Caco-2 (cell line): ENCODE data around the gene SLC25A29. TPM values are rescaled to one million over a fixed set of nuclear protein-coding genes. Genes with fewer than 3 reads are reported as not detected.

Source experiments
- BruUV-seq: library from RNA; stranded (reverse); fragments of 400-500 nt; replicated peaks from 2 replicates; lab custom pipeline; 2021; lab: Mats Ljungman, UMichigan
- CTCF ChIA-PET: fragments of 300-600 bp; sonication (Branson Sonifier 250); formaldehyde crosslinking; loops from one replicate; lab custom pipeline; 2022; ENCODE audit warnings: antibody characterized with exemption; lab: Charles Lee
- POLR2A ChIA-PET: fragments of 300-600 bp; sonication (Branson Sonifier 250); formaldehyde crosslinking; loops from one replicate; lab custom pipeline; 2022; ENCODE audit warnings: antibody characterized with exemption; lab: Charles Lee
- DNase-seq, 2 experiments: peaks; one replicate each; pipeline versions ENCODE4 v3.0.0 to v3.0.0-alpha.2; 2020 to 2022
- H3K27me3 ChIP-seq: replicated peaks from 2 replicates; pipeline ENCODE4 v1.6.0; 2011; ENCODE audit warnings: low read length; ENCODE audit not compliant: control insufficient read depth, insufficient read depth
- H3K36me3 ChIP-seq: 2 replicates; pipeline ENCODE4 v1.5.1; 2011; ENCODE audit warnings: low read length; ENCODE audit not compliant: control insufficient read depth, insufficient read depth
- H3K4me1 ChIP-seq: fragments of 250-450 bp; sonication (Bioruptor Pico); 2 replicates; pipeline ENCODE4 v1.5.1; 2020; ENCODE audit warnings: mild to moderate bottlenecking
- H3K4me3 ChIP-seq: 2 replicates; pipeline ENCODE4 v1.5.1; 2011; ENCODE audit warnings: low read depth, mild to moderate bottlenecking, control low read depth, low read length
- H3K9me3 ChIP-seq: fragments of 250-450 bp; sonication (Bioruptor Pico); 2 replicates; pipeline ENCODE4 v1.5.1; 2020; ENCODE audit warnings: mild to moderate bottlenecking, moderate library complexity
- H3K27ac Mint-ChIP-seq: one replicate; pipeline ENCODE4 v1.8.0; 2022; ENCODE audit warnings: mixed read lengths; ENCODE audit not compliant: unreplicated experiment
- H3K27me3 Mint-ChIP-seq: one replicate; pipeline ENCODE4 v1.8.0; 2022; ENCODE audit warnings: mixed read lengths; ENCODE audit not compliant: insufficient read depth, unreplicated experiment
- H3K36me3 Mint-ChIP-seq: one replicate; pipeline ENCODE4 v1.8.0; 2022; ENCODE audit warnings: mild to moderate bottlenecking, mixed read lengths; ENCODE audit not compliant: insufficient read depth, unreplicated experiment
- H3K4me1 Mint-ChIP-seq: one replicate; pipeline ENCODE4 v1.8.0; 2022; ENCODE audit warnings: low read depth, mixed read lengths; ENCODE audit not compliant: unreplicated experiment
- H3K4me3 Mint-ChIP-seq: one replicate; pipeline ENCODE4 v1.8.0; 2022; ENCODE audit warnings: mild to moderate bottlenecking, moderate library complexity, mixed read lengths; ENCODE audit not compliant: unreplicated experiment
- H3K9me3 Mint-ChIP-seq: one replicate; pipeline ENCODE4 v1.8.0; 2022; ENCODE audit warnings: mixed read lengths; ENCODE audit not compliant: unreplicated experiment
- intact Hi-C: fragments of 100-400 bp; cut with micrococcal nuclease; formaldehyde crosslinking; loops from one replicate; pipeline ENCODE4 v1.10.0; 2022; ENCODE audit not compliant: unreplicated experiment
- total RNA-seq: library from RNA; stranded (reverse); gene quantifications from 2 replicates; pipeline ENCODE4 v1.2.3, GENCODE V29; 2022
- TF ChIP-seq, protein P1 (sequence below), 2 experiments: fragments of 200-600 bp in 1 of 2; IDR thresholded peaks; 1 replicate in 1 of 2; 2 replicates in 1 of 2; pipeline versions ENCODE4 v1.5.1 to v1.8.0; 2011 to 2022; ENCODE audit warnings: antibody characterized with exemption in 1 of 2, control low read depth in 1 of 2, inconsistent platforms in 1 of 2, low read depth in 1 of 2, low read length in 1 of 2, mild to moderate bottlenecking in 1 of 2, moderate library complexity in 1 of 2; ENCODE audit not compliant: insufficient read depth in 1 of 2, severe bottlenecking in 1 of 2, unreplicated experiment in 1 of 2

SLC25A29 gene
- total RNA-seq, 1 experiment from 2014 or later, result 28.5 TPM

DNA sequence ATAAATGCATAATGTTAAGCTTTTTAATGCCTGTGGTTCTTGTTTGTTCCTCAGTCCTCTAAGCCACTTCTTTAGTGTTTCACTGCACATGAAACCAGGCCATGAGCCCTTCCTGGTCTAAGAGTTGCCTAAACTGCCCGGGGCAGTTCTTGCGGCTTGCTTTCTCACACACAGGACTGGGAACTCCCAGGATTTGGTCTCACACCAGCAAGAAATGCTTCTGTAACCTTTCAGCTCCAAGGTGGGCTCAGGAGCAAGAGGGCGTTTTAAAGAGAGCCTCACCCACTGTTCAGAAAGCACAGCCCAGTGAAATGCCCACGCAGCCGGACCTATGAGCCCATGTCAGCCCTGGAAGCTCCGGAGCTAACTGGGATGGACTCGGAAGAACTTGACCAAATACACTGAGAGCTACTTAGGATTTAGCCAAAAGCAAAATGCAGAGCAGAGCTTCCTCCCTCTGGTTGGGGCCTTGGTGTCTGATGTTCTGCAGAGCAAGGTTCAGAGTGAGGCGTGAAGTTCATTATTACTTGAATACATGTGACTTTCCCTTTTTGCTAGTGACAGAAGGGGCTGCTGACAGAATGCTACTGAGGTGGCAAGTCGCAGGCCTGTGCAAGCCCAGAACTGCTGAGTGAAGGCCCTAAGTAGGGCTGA lies 23.4 kb downstream of the SLC25A29 start:
- ChIA-PET CTCF (interaction anchor here (1.2 kb wide), 1 partner anchor 42 kb away, joined by 3 read pairs; no protein-coding TSS in a partner anchor), POLR2A (no interaction called here)
- Mint-ChIP-seq H3K36me3 (peaks cover 52% of the 10 kb centered on the region), H3K4me3 (no peak overlapping the region), H3K27me3 (no peaks in the 10 kb centered on the region), H3K27ac (no peak overlapping the region), H3K4me1 (peaks cover 13% of the 10 kb centered on the region), H3K9me3 (no peaks in the 10 kb centered on the region)
- intact Hi-C loops, result no loop called here
- no peak for DNase-seq
- H3K9me3 ChIP-seq, result no peaks in the 10 kb centered on the region
- TF ChIP-seq, protein P1, sequence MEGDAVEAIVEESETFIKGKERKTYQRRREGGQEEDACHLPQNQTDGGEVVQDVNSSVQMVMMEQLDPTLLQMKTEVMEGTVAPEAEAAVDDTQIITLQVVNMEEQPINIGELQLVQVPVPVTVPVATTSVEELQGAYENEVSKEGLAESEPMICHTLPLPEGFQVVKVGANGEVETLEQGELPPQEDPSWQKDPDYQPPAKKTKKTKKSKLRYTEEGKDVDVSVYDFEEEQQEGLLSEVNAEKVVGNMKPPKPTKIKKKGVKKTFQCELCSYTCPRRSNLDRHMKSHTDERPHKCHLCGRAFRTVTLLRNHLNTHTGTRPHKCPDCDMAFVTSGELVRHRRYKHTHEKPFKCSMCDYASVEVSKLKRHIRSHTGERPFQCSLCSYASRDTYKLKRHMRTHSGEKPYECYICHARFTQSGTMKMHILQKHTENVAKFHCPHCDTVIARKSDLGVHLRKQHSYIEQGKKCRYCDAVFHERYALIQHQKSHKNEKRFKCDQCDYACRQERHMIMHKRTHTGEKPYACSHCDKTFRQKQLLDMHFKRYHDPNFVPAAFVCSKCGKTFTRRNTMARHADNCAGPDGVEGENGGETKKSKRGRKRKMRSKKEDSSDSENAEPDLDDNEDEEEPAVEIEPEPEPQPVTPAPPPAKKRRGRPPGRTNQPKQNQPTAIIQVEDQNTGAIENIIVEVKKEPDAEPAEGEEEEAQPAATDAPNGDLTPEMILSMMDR (IDR thresholded peaks at IDR 0.05; ENCODE audit: insufficient read depth in 1 of 2, low read depth in 1 of 2, low read length in 1 of 2, severe bottlenecking in 1 of 2, unreplicated experiment in 1 of 2), result no peak
- no peak overlapping the region for H3K4me3 ChIP-seq
- BruUV-seq, result no TSS peak
- no peaks in the 10 kb centered on the region for H3K36me3 ChIP-seq
- H3K27me3 ChIP-seq, result no peaks in the 10 kb centered on the region
- H3K4me1 ChIP-seq, result 0 out of 2 replicates have a peak, but pooled peaks cover 5% of the 10 kb centered on the region

DNA sequence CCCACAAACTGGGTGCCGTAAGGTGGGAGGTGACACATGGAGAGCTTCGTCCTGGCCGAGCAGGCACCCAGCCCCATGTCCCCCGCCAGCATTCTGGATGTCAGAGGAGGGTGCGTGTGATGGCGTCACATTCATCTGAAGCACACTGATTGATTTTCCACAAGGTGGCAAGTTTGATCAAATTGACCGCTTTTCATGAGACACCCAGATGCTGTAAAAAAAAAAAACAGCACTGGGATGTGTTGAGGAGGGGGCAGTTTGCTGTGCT lies 24.2 kb downstream of the SLC25A29 start:
- Mint-ChIP-seq H3K27ac (no peak overlapping the region), H3K36me3 (peaks cover 52% of the 10 kb centered on the region), H3K9me3 (no peaks in the 10 kb centered on the region), H3K4me3 (no peak overlapping the region), H3K27me3 (no peaks in the 10 kb centered on the region), H3K4me1 (peaks cover 13% of the 10 kb centered on the region)
- intact Hi-C loops, result no loop called here
- no peaks in the 10 kb centered on the region for H3K9me3 ChIP-seq
- H3K27me3 ChIP-seq, result no peaks in the 10 kb centered on the region
- POLR2A ChIA-PET, result no interaction called here
- no peak for DNase-seq
- CTCF ChIA-PET, result no interaction called here
- no peaks in the 10 kb centered on the region for H3K36me3 ChIP-seq
- 0 out of 2 replicates have a peak, but pooled peaks cover 5% of the 10 kb centered on the region for H3K4me1 ChIP-seq
- H3K4me3 ChIP-seq, result no peak overlapping the region
- BruUV-seq, result no TSS peak
- TF ChIP-seq, protein P1 (IDR thresholded peaks at IDR 0.05; ENCODE audit: insufficient read depth in 1 of 2, low read depth in 1 of 2, low read length in 1 of 2, severe bottlenecking in 1 of 2, unreplicated experiment in 1 of 2), result no peak

DNA sequence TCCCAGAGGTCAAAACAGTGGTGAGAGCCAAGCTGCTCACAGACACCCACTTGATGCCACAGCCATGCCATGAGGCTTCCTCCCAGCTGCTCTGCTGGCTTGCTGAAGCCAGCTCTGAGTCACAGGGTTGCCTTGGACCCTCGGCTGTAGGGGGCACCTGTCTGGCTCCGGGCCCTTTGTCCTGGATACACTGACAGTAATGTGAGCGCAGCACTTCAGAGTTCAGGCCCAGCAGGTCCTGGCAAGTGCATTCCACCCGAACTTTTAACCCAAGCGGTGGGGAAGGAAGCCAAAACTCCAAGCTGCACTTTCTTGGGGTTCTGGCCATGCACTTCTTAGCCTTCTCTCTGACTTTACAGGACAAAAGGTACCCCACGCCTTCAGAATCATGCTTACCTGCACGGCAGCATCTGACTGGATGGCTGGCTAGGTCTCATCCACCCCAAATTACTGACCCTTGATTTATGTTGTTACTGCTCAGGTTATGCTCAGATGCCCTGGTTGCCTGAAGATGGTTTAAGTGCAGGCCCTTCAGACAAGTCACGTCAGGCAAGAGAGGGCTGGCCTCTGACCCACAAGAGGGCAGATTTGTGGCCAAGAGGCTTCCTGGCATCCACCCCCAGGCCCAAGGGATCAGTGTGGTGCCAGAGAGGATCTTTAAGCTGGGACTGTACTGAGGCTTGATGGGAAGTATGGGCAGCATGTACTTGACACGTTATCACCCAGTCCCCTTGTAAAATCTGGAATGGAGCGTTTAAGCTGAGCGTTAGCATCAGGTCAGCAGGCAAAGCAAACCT lies 24.8 kb downstream of the SLC25A29 start:
- 0 out of 2 replicates have a peak, but pooled peaks cover 5% of the 10 kb centered on the region for H3K4me1 ChIP-seq
- H3K36me3 Mint-ChIP-seq, result peaks cover 54% of the 10 kb centered on the region
- POLR2A ChIA-PET, result no interaction called here
- no peak for DNase-seq
- H3K4me1 Mint-ChIP-seq, result peaks cover 13% of the 10 kb centered on the region
- no peaks in the 10 kb centered on the region for H3K9me3 ChIP-seq
- H3K27ac Mint-ChIP-seq, result no peak overlapping the region
- TF ChIP-seq, protein P1 (IDR thresholded peaks at IDR 0.05; ENCODE audit: insufficient read depth in 1 of 2, low read depth in 1 of 2, low read length in 1 of 2, severe bottlenecking in 1 of 2, unreplicated experiment in 1 of 2), result no peak
- no peak overlapping the region for H3K4me3 ChIP-seq
- H3K27me3 Mint-ChIP-seq, result no peaks in the 10 kb centered on the region
- H3K36me3 ChIP-seq, result no peaks in the 10 kb centered on the region
- H3K27me3 ChIP-seq, result no peaks in the 10 kb centered on the region
- H3K9me3 Mint-ChIP-seq, result no peaks in the 10 kb centered on the region
- no peak overlapping the region for H3K4me3 Mint-ChIP-seq
- no TSS peak for BruUV-seq
- CTCF ChIA-PET, result no interaction called here
- intact Hi-C loops, result no loop called here
